Measurements from ENCODE around the gene KLK13.

DNA sequence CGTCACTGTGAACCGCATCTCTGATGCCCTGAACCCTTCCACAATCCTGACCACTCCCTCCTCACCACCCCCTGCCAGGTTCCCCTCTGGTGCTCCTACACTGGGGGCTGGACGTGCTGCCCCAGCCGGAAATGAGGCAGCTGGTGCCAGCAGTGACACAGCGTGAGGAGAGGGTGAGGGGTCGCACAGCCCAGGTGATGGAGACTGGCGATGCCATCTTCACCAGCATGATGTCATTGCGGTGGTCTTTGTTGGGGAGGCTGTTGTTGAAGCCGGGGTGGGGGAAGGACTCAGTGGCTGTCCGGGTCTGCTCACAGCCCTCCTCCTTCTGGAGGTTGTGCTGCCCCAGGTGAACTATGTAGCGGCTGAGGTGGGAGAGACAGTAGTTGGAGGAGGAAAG is 40.9 kb downstream of the KLK13 start:
- TF ChIP-seq, protein P1, sequence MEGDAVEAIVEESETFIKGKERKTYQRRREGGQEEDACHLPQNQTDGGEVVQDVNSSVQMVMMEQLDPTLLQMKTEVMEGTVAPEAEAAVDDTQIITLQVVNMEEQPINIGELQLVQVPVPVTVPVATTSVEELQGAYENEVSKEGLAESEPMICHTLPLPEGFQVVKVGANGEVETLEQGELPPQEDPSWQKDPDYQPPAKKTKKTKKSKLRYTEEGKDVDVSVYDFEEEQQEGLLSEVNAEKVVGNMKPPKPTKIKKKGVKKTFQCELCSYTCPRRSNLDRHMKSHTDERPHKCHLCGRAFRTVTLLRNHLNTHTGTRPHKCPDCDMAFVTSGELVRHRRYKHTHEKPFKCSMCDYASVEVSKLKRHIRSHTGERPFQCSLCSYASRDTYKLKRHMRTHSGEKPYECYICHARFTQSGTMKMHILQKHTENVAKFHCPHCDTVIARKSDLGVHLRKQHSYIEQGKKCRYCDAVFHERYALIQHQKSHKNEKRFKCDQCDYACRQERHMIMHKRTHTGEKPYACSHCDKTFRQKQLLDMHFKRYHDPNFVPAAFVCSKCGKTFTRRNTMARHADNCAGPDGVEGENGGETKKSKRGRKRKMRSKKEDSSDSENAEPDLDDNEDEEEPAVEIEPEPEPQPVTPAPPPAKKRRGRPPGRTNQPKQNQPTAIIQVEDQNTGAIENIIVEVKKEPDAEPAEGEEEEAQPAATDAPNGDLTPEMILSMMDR (IDR thresholded peaks at IDR 0.05) = no peak
- TF ChIP-seq POLR2A (IDR thresholded peaks at IDR 0.05) = no peak
